HL-60 (cell line): ENCODE data around the gene AKR1D1.

Source experiments
- SPI1 ChIP-seq: IDR thresholded peaks from 2 replicates; pipeline ENCODE4 v1.6.1; 2012; ENCODE audit warnings: low read depth, mild to moderate bottlenecking, borderline replicate concordance
- TF ChIP-seq, protein P1 (sequence below): IDR thresholded peaks from one replicate; pipeline ENCODE4 v1.5.1; 2011; ENCODE audit warnings: low read length, control low read depth, inconsistent platforms; ENCODE audit not compliant: insufficient read depth

DNA sequence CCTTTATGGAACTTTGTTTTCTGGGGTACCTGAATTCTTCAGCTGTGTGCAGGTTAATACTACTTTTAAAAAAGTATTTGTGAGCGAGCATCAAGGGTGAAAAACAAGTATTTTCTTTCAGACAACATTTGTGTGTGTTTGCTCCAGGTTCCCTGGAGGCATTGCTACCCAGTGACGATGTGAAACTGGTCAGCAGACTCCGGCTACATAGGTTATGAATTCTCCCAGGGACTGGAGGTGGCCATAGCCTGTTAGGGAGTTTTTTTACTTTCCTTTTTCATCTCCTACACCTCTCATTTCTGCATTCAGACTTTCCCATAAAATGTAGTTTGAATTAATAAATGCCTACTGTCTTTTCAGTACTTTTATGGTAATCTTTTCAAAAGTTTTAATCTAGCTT, 7.6 kb downstream of the AKR1D1 start:
- TF ChIP-seq, protein P1, sequence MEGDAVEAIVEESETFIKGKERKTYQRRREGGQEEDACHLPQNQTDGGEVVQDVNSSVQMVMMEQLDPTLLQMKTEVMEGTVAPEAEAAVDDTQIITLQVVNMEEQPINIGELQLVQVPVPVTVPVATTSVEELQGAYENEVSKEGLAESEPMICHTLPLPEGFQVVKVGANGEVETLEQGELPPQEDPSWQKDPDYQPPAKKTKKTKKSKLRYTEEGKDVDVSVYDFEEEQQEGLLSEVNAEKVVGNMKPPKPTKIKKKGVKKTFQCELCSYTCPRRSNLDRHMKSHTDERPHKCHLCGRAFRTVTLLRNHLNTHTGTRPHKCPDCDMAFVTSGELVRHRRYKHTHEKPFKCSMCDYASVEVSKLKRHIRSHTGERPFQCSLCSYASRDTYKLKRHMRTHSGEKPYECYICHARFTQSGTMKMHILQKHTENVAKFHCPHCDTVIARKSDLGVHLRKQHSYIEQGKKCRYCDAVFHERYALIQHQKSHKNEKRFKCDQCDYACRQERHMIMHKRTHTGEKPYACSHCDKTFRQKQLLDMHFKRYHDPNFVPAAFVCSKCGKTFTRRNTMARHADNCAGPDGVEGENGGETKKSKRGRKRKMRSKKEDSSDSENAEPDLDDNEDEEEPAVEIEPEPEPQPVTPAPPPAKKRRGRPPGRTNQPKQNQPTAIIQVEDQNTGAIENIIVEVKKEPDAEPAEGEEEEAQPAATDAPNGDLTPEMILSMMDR: no peak
- TF ChIP-seq SPI1: no peak
